ENCODE measurements around the gene ANO6.

- no peak for TF ChIP-seq CTCF (IDR thresholded peaks at IDR 0.05; ENCODE audit: low read depth, low read length)
- TF ChIP-seq MYC (IDR thresholded peaks at IDR 0.05; ENCODE audit: low read depth, low read length) = no peak
- TF ChIP-seq POLR2A (IDR thresholded peaks at IDR 0.05; ENCODE audit: extremely low read depth, insufficient read length) = no peak
Observed at GRCh38 chr12:45247589-45247988, 31.7 kb downstream of the ANO6 start.

Measured in NB4 (cell line).